Measurements from ENCODE around the gene DNASE1L2. TPM values are rescaled to one million over a fixed set of nuclear protein-coding genes. Genes with fewer than 3 reads are reported as not detected.

The DNASE1L2 gene
- polyA plus RNA-seq (ENCODE audit: insufficient read length in 4 of 4) = 1 to 10 TPM in 3 of 4 donors, under 1 TPM in 1; 0.55 to 1.8 (median 1.2) TPM

GRCh38 chr16:2236337-2237101, at the start of gene DNASE1L2:
DNASE1L2 (plus strand) TSS chr16:2236444; CDS start chr16:2236817, 373 bp downstream.
- no peak for DNase-seq (ENCODE audit: low read depth in 4 of 4, low spot score in 2 of 4)

GRCh38 chr16:2186505-2186904, 49.7 kb upstream of the DNASE1L2 start:
- DNase-seq (ENCODE audit: low read depth in 4 of 4, low spot score in 2 of 4) = no peak

- no peak for DNase-seq (ENCODE audit: low read depth in 4 of 4, low spot score in 2 of 4)
These were observed 49.0 kb upstream of the DNASE1L2 start for GRCh38 chr16:2187212-2187611.

GRCh38 chr16:2188395-2188794, 47.8 kb upstream of the DNASE1L2 start:
- no peak for DNase-seq (ENCODE audit: low read depth in 4 of 4, low spot score in 2 of 4)

GRCh38 chr16:2189252-2189893, 46.9 kb upstream of the DNASE1L2 start:
- no peak for DNase-seq (ENCODE audit: low read depth in 4 of 4, low spot score in 2 of 4)

- DNase-seq (ENCODE audit: low read depth in 4 of 4, low spot score in 2 of 4) = no peak
These were observed 46.1 kb upstream of the DNASE1L2 start for GRCh38 chr16:2190002-2190658.

GRCh38 chr16:2190659-2191445, 45.4 kb upstream of the DNASE1L2 start:
- no peak for DNase-seq (ENCODE audit: low read depth in 4 of 4, low spot score in 2 of 4)

- no peak for DNase-seq (ENCODE audit: low read depth in 4 of 4, low spot score in 2 of 4)
These were observed 44.9 kb upstream of the DNASE1L2 start for GRCh38 chr16:2191446-2191706.

GRCh38 chr16:2194166-2194834, 41.9 kb upstream of the DNASE1L2 start:
- DNase-seq (ENCODE audit: low read depth in 4 of 4, low spot score in 2 of 4) = no peak

- no peak for DNase-seq (ENCODE audit: low read depth in 4 of 4, low spot score in 2 of 4)
These were observed 41.4 kb upstream of the DNASE1L2 start for GRCh38 chr16:2194852-2195321.

- DNase-seq (ENCODE audit: low read depth in 4 of 4, low spot score in 2 of 4) = no peak
These were observed 40.7 kb upstream of the DNASE1L2 start for GRCh38 chr16:2195322-2196161.

GRCh38 chr16:2196162-2196980, 39.9 kb upstream of the DNASE1L2 start, which contains the start of gene CASKIN1:
CASKIN1 (minus strand) TSS chr16:2196605; CDS start chr16:2196432, 173 bp downstream.
- no peak for DNase-seq (ENCODE audit: low read depth in 4 of 4, low spot score in 2 of 4)

GRCh38 chr16:2196981-2197511, 39.2 kb upstream of the DNASE1L2 start:
- no peak for DNase-seq (ENCODE audit: low read depth in 4 of 4, low spot score in 2 of 4)

GRCh38 chr16:2197765-2198164, 38.5 kb upstream of the DNASE1L2 start:
- no peak for DNase-seq (ENCODE audit: low read depth in 4 of 4, low spot score in 2 of 4)

GRCh38 chr16:2198283-2198682, 38.0 kb upstream of the DNASE1L2 start:
- no peak for DNase-seq (ENCODE audit: low read depth in 4 of 4, low spot score in 2 of 4)

GRCh38 chr16:2199095-2199494, 37.1 kb upstream of the DNASE1L2 start:
- no peak for DNase-seq (ENCODE audit: low read depth in 4 of 4, low spot score in 2 of 4)

- no peak for DNase-seq (ENCODE audit: low read depth in 4 of 4, low spot score in 2 of 4)
These were observed 36.6 kb upstream of the DNASE1L2 start for GRCh38 chr16:2199621-2200139.

- no peak for DNase-seq (ENCODE audit: low read depth in 4 of 4, low spot score in 2 of 4)
These were observed 35.9 kb upstream of the DNASE1L2 start for GRCh38 chr16:2200313-2200712.

Data from left renal cortex interstitium (tissue), 4 donors.